Keratinocyte (primary cell): Measurements from ENCODE around the gene CTNNBL1.

Experiments used
- EZH2 ChIP-seq: IDR thresholded peaks from one replicate; pipeline ENCODE4 v1.6.1; 2012; ENCODE audit warnings: inconsistent platforms, mild to moderate bottlenecking, low read length, moderate library complexity
- TF ChIP-seq, protein P1 (sequence below), 3 experiments: IDR thresholded peaks in 1 of 3; conservative IDR thresholded peaks in 1 of 3; optimal IDR thresholded peaks in 1 of 3; 2 replicates in 2 of 3; 3 replicates in 1 of 3; pipeline versions ENCODE3 to v1.5.1; 2011; ENCODE audit warnings: low read length in 3 of 3, mild to moderate bottlenecking in 3 of 3, moderate library complexity in 2 of 3, control low read depth in 1 of 3, inconsistent platforms in 1 of 3; ENCODE audit not compliant: insufficient read depth in 2 of 3; ENCODE audit errors: extremely low read depth in 1 of 3

GRCh38 chr20:37849156-37849555 is 155.3 kb downstream of the CTNNBL1 start:
- TF ChIP-seq, protein P1, sequence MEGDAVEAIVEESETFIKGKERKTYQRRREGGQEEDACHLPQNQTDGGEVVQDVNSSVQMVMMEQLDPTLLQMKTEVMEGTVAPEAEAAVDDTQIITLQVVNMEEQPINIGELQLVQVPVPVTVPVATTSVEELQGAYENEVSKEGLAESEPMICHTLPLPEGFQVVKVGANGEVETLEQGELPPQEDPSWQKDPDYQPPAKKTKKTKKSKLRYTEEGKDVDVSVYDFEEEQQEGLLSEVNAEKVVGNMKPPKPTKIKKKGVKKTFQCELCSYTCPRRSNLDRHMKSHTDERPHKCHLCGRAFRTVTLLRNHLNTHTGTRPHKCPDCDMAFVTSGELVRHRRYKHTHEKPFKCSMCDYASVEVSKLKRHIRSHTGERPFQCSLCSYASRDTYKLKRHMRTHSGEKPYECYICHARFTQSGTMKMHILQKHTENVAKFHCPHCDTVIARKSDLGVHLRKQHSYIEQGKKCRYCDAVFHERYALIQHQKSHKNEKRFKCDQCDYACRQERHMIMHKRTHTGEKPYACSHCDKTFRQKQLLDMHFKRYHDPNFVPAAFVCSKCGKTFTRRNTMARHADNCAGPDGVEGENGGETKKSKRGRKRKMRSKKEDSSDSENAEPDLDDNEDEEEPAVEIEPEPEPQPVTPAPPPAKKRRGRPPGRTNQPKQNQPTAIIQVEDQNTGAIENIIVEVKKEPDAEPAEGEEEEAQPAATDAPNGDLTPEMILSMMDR (optimal IDR thresholded peaks at IDR 0.05 in 1 of 3, IDR thresholded peaks at IDR 0.05 in 1 of 3, conservative IDR thresholded peaks at IDR 0.05 in 1 of 3; ENCODE audit: extremely low read depth in 1 of 3, insufficient read depth in 2 of 3, low read length in 3 of 3) = no peak
- TF ChIP-seq EZH2 = no peak
